HepG2 (cell line): ENCODE measurements around the gene SPHK1. TPM values are rescaled to one million over a fixed set of nuclear protein-coding genes. Genes with fewer than 3 reads are reported as not detected.
A peak's percentile ranks its signal among the peaks of the same experiment; 100 is the strongest.

Experiments used
- AHR ChIP-seq: IDR thresholded peaks from 2 replicates; pipeline ENCODE4 v1.6.1; 2018; ENCODE audit warnings: missing genetic modification reagents, missing compliant biosample characterization
- JDP2 ChIP-seq: sonication (generic); formaldehyde crosslinking; IDR thresholded peaks from 2 replicates; pipeline ENCODE4 v1.8.1; 2022; ENCODE audit warnings: missing genetic modification reagents, borderline replicate concordance
- MIER2 ChIP-seq: IDR thresholded peaks from 2 replicates; pipeline ENCODE4 v1.6.1; 2016; ENCODE audit warnings: missing biosample characterization, missing genetic modification reagents
- PAF1 ChIP-seq: IDR thresholded peaks from 2 replicates; pipeline ENCODE4 v1.6.1; 2016; ENCODE audit warnings: missing genetic modification reagents, missing compliant biosample characterization
- SIX4 ChIP-seq: sonication (generic); formaldehyde crosslinking; IDR thresholded peaks from 2 replicates; pipeline ENCODE4 v1.4.0; 2020; ENCODE audit warnings: missing genetic modification reagents
- SMYD3 ChIP-seq: sonication (generic); formaldehyde crosslinking; IDR thresholded peaks from 2 replicates; pipeline ENCODE4 v1.8.1; 2023; ENCODE audit warnings: mild to moderate bottlenecking, missing genetic modification reagents
- SP2 ChIP-seq: sonication (generic); formaldehyde crosslinking; IDR thresholded peaks from 2 replicates; pipeline ENCODE4 v1.5.1; 2020; ENCODE audit warnings: mild to moderate bottlenecking, missing genetic modification reagents
- TRIM24 ChIP-seq: sonication (generic); formaldehyde crosslinking; IDR thresholded peaks from 2 replicates; pipeline ENCODE4 v1.8.0; 2022; ENCODE audit warnings: mild to moderate bottlenecking, missing genetic modification reagents
- XBP1 ChIP-seq: sonication (generic); formaldehyde crosslinking; IDR thresholded peaks from 2 replicates; pipeline ENCODE4 v1.5.0; 2020; ENCODE audit warnings: missing genetic modification reagents
- XRCC5 ChIP-seq: fragments of 200-400 bp; formaldehyde crosslinking; optimal IDR thresholded peaks from 2 replicates; pipeline ENCODE3; 2017; ENCODE audit warnings: mild to moderate bottlenecking, low read length
- ZNF180 ChIP-seq: sonication (generic); formaldehyde crosslinking; IDR thresholded peaks from 2 replicates; pipeline ENCODE4 v1.4.0; 2020; ENCODE audit warnings: low read depth, missing genetic modification reagents, borderline replicate concordance
- ZNF292 ChIP-seq: sonication (generic); formaldehyde crosslinking; IDR thresholded peaks from 2 replicates; pipeline ENCODE4 v1.8.1; 2022; ENCODE audit warnings: mild to moderate bottlenecking, low read depth, missing genetic modification reagents, borderline replicate concordance
- ZNF563 ChIP-seq: sonication (generic); formaldehyde crosslinking; IDR thresholded peaks from 2 replicates; pipeline ENCODE4 v1.8.0; 2022; ENCODE audit warnings: mild to moderate bottlenecking, moderate library complexity, missing genetic modification reagents
- ZNF724P ChIP-seq: sonication (generic); formaldehyde crosslinking; IDR thresholded peaks from 2 replicates; pipeline ENCODE4 v1.8.0; 2022; ENCODE audit warnings: missing genetic modification reagents, borderline replicate concordance
- ZNF746 ChIP-seq: sonication (generic); formaldehyde crosslinking; IDR thresholded peaks from 2 replicates; pipeline ENCODE4 v1.8.0; 2022; ENCODE audit warnings: mild to moderate bottlenecking, missing genetic modification reagents
- ZNF780A ChIP-seq: sonication (generic); formaldehyde crosslinking; IDR thresholded peaks from 2 replicates; pipeline ENCODE4 v1.8.0; 2022; ENCODE audit warnings: mild to moderate bottlenecking, missing genetic modification reagents, moderate library complexity
- polyA plus RNA-seq, 8 experiments: library from polyadenylated mRNA; depleted of rRNA in 3 of 8; stranded (reverse) in 7 of 8; unstranded in 1 of 8; fragments of >200 nt; fragmentation: Illumina TruSeq in 4 of 8; extraction: Trizol in 4 of 8; gene quantifications; 2 replicates each; pipeline versions ENCODE4 v1.2.1 to v1.2.3, GENCODE V29; 2011 to 2016; ENCODE audit warnings: low read depth in 4 of 8, missing spikeins in 1 of 8, mixed read lengths in 1 of 8; ENCODE audit not compliant: insufficient read depth in 1 of 8
- total RNA-seq, 5 experiments: library from RNA; depleted of rRNA; stranded (reverse); fragments of >200 nt; fragmentation: Illumina TruSeq; extraction: Trizol; gene quantifications; 2 replicates each; pipeline ENCODE4 v1.2.3, GENCODE V29; 2016; ENCODE audit warnings: low read depth in 1 of 5
- TF ChIP-seq, protein P1 (sequence below): sonication (generic); formaldehyde crosslinking; IDR thresholded peaks from 2 replicates; pipeline ENCODE4 v1.8.1; 2023; ENCODE audit warnings: mild to moderate bottlenecking, inconsistent platforms, moderate library complexity, missing genetic modification reagents, borderline replicate concordance
- TF ChIP-seq, protein P2 (sequence below): IDR thresholded peaks from 2 replicates; pipeline ENCODE4 v1.6.1; 2016; ENCODE audit warnings: low read depth, missing genetic modification reagents, missing compliant biosample characterization
- TF ChIP-seq, protein P3 (sequence below): sonication (generic); formaldehyde crosslinking; IDR thresholded peaks from 2 replicates; pipeline ENCODE4 v1.9.0; 2021; ENCODE audit warnings: missing genetic modification reagents, mild to moderate bottlenecking, borderline replicate concordance

Gene SPHK1
- total and polyA plus RNA-seq, 2 of the 13 experiments (the other 11 are each of a cell fraction or from before 2014, with no cell fraction given) = 129 to 160 TPM

DNA sequence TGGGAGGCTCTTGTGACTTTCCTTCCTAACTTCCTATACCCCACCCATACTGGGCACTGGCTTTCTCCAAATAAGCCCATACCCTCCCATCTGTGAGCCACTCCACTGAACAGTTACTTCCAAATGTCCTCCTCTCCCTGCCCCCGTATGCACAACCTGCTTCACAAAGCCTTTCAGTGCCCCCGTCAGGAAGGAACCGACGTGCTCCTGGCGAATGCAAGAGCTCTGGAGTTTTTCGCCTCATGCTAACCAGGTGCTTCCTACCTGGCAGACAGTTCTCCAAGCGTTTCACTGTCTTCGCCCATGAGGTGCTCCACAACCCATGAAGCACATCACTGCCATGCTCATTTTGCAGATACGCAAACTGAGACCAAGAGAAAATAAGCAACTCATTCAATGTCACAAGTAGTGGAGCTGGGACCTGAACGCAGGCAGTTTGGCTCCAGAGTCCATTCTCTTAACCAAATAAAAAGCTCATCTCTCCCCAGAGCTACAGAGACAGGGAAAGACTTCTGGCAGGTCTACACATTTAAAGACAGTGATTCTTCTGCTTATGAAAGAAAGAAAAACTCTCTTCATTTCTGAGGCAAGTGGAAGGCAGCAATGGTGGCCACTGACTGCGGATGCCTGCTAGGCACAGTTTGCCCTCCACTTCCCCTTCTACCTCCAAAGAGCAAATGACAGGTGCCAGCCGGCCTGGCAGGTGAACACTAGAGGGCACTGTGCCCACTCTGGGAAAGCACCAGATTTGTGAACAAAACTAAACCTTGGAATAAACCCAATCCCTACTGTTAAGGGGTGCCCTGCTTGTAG, 23.8 kb downstream of the SPHK1 start (continued):
- TF ChIP-seq, protein P1, sequence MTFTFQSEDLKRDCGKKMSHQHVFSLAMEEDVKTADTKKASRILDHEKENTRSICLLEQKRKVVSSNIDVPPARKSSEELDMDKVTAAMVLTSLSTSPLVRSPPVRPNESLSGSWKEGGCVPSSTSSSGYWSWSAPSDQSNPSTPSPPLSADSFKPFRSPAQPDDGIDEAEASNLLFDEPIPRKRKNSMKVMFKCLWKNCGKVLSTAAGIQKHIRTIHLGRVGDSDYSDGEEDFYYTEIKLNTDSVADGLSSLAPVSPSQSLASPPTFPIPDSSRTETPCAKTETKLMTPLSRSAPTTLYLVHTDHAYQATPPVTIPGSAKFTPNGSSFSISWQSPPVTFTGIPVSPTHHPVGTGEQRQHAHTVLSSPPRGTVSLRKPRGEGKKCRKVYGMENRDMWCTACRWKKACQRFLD = no peak
- TF ChIP-seq MIER2 (CRISPR knock-in tag) (no peak), JDP2 (no peak), XRCC5 (peak; percentile 80), SIX4 (no peak), AHR (CRISPR knock-in tag) (0 out of 2 replicates have a peak, but pooled peaks have one; percentile 9), SMYD3 (CRISPR knock-in tag) (no peak), XBP1 (CRISPR knock-in tag) (no peak), ZNF746 (no peak), ZNF780A (CRISPR knock-in tag) (no peak), ZNF724P (no peak), ZNF292 (CRISPR knock-in tag) (no peak), ZNF180 (no peak), PAF1 (CRISPR knock-in tag) (no peak), ZNF563 (CRISPR knock-in tag) (no peak), SP2 (CRISPR knock-in tag) (no peak), TRIM24 (no peak)
- TF ChIP-seq, protein P2, sequence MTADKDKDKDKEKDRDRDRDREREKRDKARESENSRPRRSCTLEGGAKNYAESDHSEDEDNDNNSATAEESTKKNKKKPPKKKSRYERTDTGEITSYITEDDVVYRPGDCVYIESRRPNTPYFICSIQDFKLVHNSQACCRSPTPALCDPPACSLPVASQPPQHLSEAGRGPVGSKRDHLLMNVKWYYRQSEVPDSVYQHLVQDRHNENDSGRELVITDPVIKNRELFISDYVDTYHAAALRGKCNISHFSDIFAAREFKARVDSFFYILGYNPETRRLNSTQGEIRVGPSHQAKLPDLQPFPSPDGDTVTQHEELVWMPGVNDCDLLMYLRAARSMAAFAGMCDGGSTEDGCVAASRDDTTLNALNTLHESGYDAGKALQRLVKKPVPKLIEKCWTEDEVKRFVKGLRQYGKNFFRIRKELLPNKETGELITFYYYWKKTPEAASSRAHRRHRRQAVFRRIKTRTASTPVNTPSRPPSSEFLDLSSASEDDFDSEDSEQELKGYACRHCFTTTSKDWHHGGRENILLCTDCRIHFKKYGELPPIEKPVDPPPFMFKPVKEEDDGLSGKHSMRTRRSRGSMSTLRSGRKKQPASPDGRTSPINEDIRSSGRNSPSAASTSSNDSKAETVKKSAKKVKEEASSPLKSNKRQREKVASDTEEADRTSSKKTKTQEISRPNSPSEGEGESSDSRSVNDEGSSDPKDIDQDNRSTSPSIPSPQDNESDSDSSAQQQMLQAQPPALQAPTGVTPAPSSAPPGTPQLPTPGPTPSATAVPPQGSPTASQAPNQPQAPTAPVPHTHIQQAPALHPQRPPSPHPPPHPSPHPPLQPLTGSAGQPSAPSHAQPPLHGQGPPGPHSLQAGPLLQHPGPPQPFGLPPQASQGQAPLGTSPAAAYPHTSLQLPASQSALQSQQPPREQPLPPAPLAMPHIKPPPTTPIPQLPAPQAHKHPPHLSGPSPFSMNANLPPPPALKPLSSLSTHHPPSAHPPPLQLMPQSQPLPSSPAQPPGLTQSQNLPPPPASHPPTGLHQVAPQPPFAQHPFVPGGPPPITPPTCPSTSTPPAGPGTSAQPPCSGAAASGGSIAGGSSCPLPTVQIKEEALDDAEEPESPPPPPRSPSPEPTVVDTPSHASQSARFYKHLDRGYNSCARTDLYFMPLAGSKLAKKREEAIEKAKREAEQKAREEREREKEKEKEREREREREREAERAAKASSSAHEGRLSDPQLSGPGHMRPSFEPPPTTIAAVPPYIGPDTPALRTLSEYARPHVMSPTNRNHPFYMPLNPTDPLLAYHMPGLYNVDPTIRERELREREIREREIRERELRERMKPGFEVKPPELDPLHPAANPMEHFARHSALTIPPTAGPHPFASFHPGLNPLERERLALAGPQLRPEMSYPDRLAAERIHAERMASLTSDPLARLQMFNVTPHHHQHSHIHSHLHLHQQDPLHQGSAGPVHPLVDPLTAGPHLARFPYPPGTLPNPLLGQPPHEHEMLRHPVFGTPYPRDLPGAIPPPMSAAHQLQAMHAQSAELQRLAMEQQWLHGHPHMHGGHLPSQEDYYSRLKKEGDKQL (CRISPR knock-in tag) = no peak
- TF ChIP-seq, protein P3, sequence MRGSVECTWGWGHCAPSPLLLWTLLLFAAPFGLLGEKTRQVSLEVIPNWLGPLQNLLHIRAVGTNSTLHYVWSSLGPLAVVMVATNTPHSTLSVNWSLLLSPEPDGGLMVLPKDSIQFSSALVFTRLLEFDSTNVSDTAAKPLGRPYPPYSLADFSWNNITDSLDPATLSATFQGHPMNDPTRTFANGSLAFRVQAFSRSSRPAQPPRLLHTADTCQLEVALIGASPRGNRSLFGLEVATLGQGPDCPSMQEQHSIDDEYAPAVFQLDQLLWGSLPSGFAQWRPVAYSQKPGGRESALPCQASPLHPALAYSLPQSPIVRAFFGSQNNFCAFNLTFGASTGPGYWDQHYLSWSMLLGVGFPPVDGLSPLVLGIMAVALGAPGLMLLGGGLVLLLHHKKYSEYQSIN (CRISPR knock-in tag) = no peak
